Activated CD4-positive, alpha-beta T cell treated with anti-CD3 and anti-CD28 coated beads for 36 hours (primary cell): ENCODE measurements around the gene PDZD4. TPM values are rescaled to one million over a fixed set of nuclear protein-coding genes. Genes with fewer than 3 reads are reported as not detected.
A peak's percentile ranks its signal among the peaks of the same experiment; 100 is the strongest.

Experiments
- ATAC-seq: fragments of 200-7000 bp; cut with Tn5 transposase; one replicate; pipeline ENCODE4 v1.10.0; 2021; ENCODE audit warnings: mild to moderate bottlenecking, moderate library complexity
- CTCF ChIA-PET: fragments of 350-600 bp; sonication (Branson Sonifier 250); formaldehyde crosslinking; loops from one replicate; lab custom pipeline; 2021; ENCODE audit warnings: antibody characterized with exemption; lab: Charles Lee
- POLR2A ChIA-PET: fragments of 350-600 bp; sonication (Branson Sonifier 250); formaldehyde crosslinking; loops from one replicate; lab custom pipeline; 2021; ENCODE audit warnings: antibody characterized with exemption, inconsistent platforms; lab: Charles Lee
- DNase-seq: peaks from one replicate; pipeline ENCODE4 v3.0.0-alpha.2; 2020
- H3K27ac Mint-ChIP-seq: one replicate; pipeline ENCODE4 v1.8.0; 2021; ENCODE audit warnings: mixed read lengths
- H3K27me3 Mint-ChIP-seq: one replicate; pipeline ENCODE4 v1.8.0; 2021; ENCODE audit warnings: mixed read lengths
- H3K36me3 Mint-ChIP-seq: one replicate; pipeline ENCODE4 v1.8.0; 2021; ENCODE audit warnings: low read depth, mixed read lengths
- H3K4me1 Mint-ChIP-seq: one replicate; pipeline ENCODE4 v1.8.0; 2021; ENCODE audit warnings: mixed read lengths
- H3K4me3 Mint-ChIP-seq: one replicate; pipeline ENCODE4 v1.8.0; 2021; ENCODE audit warnings: mild to moderate bottlenecking, moderate library complexity, mixed read lengths
- H3K9me3 Mint-ChIP-seq: one replicate; pipeline ENCODE4 v1.8.0; 2021; ENCODE audit warnings: low read depth, mixed read lengths
- intact Hi-C, 2 experiments: fragments of 100-400 bp; cut with DNase I in 1 of 2; cut with micrococcal nuclease in 1 of 2; formaldehyde crosslinking; loops; one replicate each; pipeline versions ENCODE4 v1.14.2 to v1.15.1; 2022 to 2024; cut with DNase I, micrococcal nuclease
- total RNA-seq, 2 experiments: library from RNA; stranded (reverse); gene quantifications; one replicate each; pipeline ENCODE4 v1.2.3, GENCODE V29; 2021

PDZD4 gene
- total RNA-seq, 2 experiments from 2014 or later: 2.4 to 4.3 TPM

- peaks cover 9% of the 10 kb centered on the region for H3K4me1 Mint-ChIP-seq
- ChIA-PET POLR2A (no interaction called here), CTCF (interaction anchor here (0.6 to 1.0 kb wide), 2 partner anchors 49 to 120 kb away, joined by 3 to 4 read pairs; no protein-coding TSS in a partner anchor)
- intact Hi-C loops: loop anchor here in 1 of 2 experiments (5.0 kb wide), 2 partner anchors 50 to 760 kb away; no protein-coding TSS in a partner anchor
- H3K4me3 Mint-ChIP-seq: no peak overlapping the region
- ATAC-seq (no peak), DNase-seq (no peak)
- no peak overlapping the region for H3K27ac Mint-ChIP-seq
- H3K36me3 Mint-ChIP-seq: no peaks in the 10 kb centered on the region
- H3K9me3 Mint-ChIP-seq: no peaks in the 10 kb centered on the region
- H3K27me3 Mint-ChIP-seq: no peaks in the 10 kb centered on the region
Observed at GRCh38 chrX:153766871-153767673, 63.3 kb downstream of the PDZD4 start.

- Mint-ChIP-seq H3K4me1 (peaks cover 9% of the 10 kb centered on the region), H3K27me3 (no peaks in the 10 kb centered on the region), H3K27ac (no peak overlapping the region), H3K4me3 (no peak overlapping the region), H3K36me3 (no peaks in the 10 kb centered on the region), H3K9me3 (no peaks in the 10 kb centered on the region)
- POLR2A ChIA-PET: no interaction called here
- CTCF ChIA-PET: no interaction called here
- intact Hi-C loops: loop anchor here in 1 of 2 experiments (5.0 kb wide), 2 partner anchors 51 to 761 kb away; no protein-coding TSS in a partner anchor
- ATAC-seq: peak; percentile 71
- DNase-seq: peak; percentile 71
Observed at GRCh38 chrX:153766098-153766817, 64.1 kb downstream of the PDZD4 start.

GRCh38 chrX:153765138-153766079 lies 64.9 kb downstream of the PDZD4 start:
- intact Hi-C loops: loop anchor here in 1 of 2 experiments (5.0 kb wide), 2 partner anchors 52 to 762 kb away; no protein-coding TSS in a partner anchor
- Mint-ChIP-seq H3K27ac (no peak overlapping the region), H3K36me3 (no peaks in the 10 kb centered on the region), H3K9me3 (no peaks in the 10 kb centered on the region), H3K4me1 (peaks cover 9% of the 10 kb centered on the region), H3K4me3 (no peak overlapping the region), H3K27me3 (no peaks in the 10 kb centered on the region)
- no peak for DNase-seq
- no peak for ATAC-seq
- ChIA-PET CTCF (no interaction called here), POLR2A (no interaction called here)

- no peaks in the 10 kb centered on the region for H3K9me3 Mint-ChIP-seq
- H3K36me3 Mint-ChIP-seq: no peaks in the 10 kb centered on the region
- intact Hi-C loops: loop anchor here (1.0 to 5.0 kb wide), 9 partner anchors 30 to 763 kb away; partner anchors contain the start of genes AVPR2 (in 1 of the 2), IDH3G (in 1 of the 2) and SSR4 (in 1 of the 2)
- no peak overlapping the region for H3K4me3 Mint-ChIP-seq
- ATAC-seq (no peak), DNase-seq (no peak)
- H3K4me1 Mint-ChIP-seq: peaks cover 9% of the 10 kb centered on the region
- no peaks in the 10 kb centered on the region for H3K27me3 Mint-ChIP-seq
- H3K27ac Mint-ChIP-seq: no peak overlapping the region
- POLR2A ChIA-PET: no interaction called here
- CTCF ChIA-PET: interaction anchor here (0.7 to 0.9 kb wide), 2 partner anchors 164 to 186 kb away, joined by 3 to 5 read pairs; no protein-coding TSS in a partner anchor
Observed at GRCh38 chrX:153764786-153765137, 65.6 kb downstream of the PDZD4 start.

- ATAC-seq (peak; percentile 87), DNase-seq (peak; percentile 86)
- Mint-ChIP-seq H3K36me3 (no peaks in the 10 kb centered on the region), H3K9me3 (no peaks in the 10 kb centered on the region), H3K4me1 (peaks cover 9% of the 10 kb centered on the region), H3K27me3 (no peaks in the 10 kb centered on the region), H3K4me3 (no peak within 1 kb of the TSS), H3K27ac (no peak within 1 kb of the TSS)
- CTCF ChIA-PET: interaction anchor here (0.7 to 1.4 kb wide), 4 partner anchors 165 to 186 kb away, joined by 3 to 8 read pairs (median 4); no protein-coding TSS in a partner anchor
- intact Hi-C loops: loop anchor here (1.0 to 5.0 kb wide), 7 partner anchors 30 to 189 kb away; partner anchors contain the start of genes AVPR2 (in 1 of the 2), IDH3G (in 1 of the 2) and SSR4 (in 1 of the 2)
- POLR2A ChIA-PET: no interaction called here
Observed at GRCh38 chrX:153763989-153764755, 66.2 kb downstream of the PDZD4 start, which contains the start of gene PLXNB3. Gene PLXNB3 (plus strand): TSS chrX:153764249. CDS start chrX:153765536, 1,287 bp downstream.

- H3K27ac Mint-ChIP-seq: no peak overlapping the region
- intact Hi-C loops: loop anchor here (5.0 kb wide), 3 partner anchors 119 to 184 kb away; partner anchors contain the start of gene AVPR2 (in 1 of the 2)
- no peak for ATAC-seq
- H3K4me3 Mint-ChIP-seq: no peak overlapping the region
- ChIA-PET CTCF (interaction anchor here (0.7 to 1.4 kb wide), 5 partner anchors 11 to 186 kb away, joined by 3 to 8 read pairs (median 3); no protein-coding TSS in a partner anchor), POLR2A (no interaction called here)
- H3K4me1 Mint-ChIP-seq: peaks cover 9% of the 10 kb centered on the region
- H3K36me3 Mint-ChIP-seq: no peaks in the 10 kb centered on the region
- no peaks in the 10 kb centered on the region for H3K27me3 Mint-ChIP-seq
- H3K9me3 Mint-ChIP-seq: no peaks in the 10 kb centered on the region
- DNase-seq: no peak
Observed at GRCh38 chrX:153763298-153763932, 66.9 kb downstream of the PDZD4 start.

GRCh38 chrX:153762626-153763173 lies 67.6 kb downstream of the PDZD4 start:
- H3K4me1 Mint-ChIP-seq: peaks cover 9% of the 10 kb centered on the region
- no peaks in the 10 kb centered on the region for H3K9me3 Mint-ChIP-seq
- POLR2A ChIA-PET: no interaction called here
- no peak overlapping the region for H3K27ac Mint-ChIP-seq
- intact Hi-C loops: loop anchor here (5.0 kb wide), 3 partner anchors 120 to 185 kb away; partner anchors contain the start of gene AVPR2 (in 1 of the 2)
- ATAC-seq: no peak
- H3K36me3 Mint-ChIP-seq: no peaks in the 10 kb centered on the region
- no peak overlapping the region for H3K4me3 Mint-ChIP-seq
- DNase-seq: no peak
- CTCF ChIA-PET: interaction anchor here (1.4 kb wide), 2 partner anchors 11 to 187 kb away, joined by 3 to 8 read pairs; no protein-coding TSS in a partner anchor
- no peaks in the 10 kb centered on the region for H3K27me3 Mint-ChIP-seq

- H3K9me3 Mint-ChIP-seq: no peaks in the 10 kb centered on the region
- H3K36me3 Mint-ChIP-seq: no peaks in the 10 kb centered on the region
- H3K27ac Mint-ChIP-seq: no peak overlapping the region
- DNase-seq: no peak
- H3K4me3 Mint-ChIP-seq: no peak overlapping the region
- no peak for ATAC-seq
- ChIA-PET CTCF (interaction anchor here (1.4 kb wide), 1 partner anchor 10 kb away, joined by 3 read pairs; no protein-coding TSS in a partner anchor), POLR2A (no interaction called here)
- intact Hi-C loops: loop anchor here (5.0 kb wide), 3 partner anchors 120 to 185 kb away; partner anchors contain the start of gene AVPR2 (in 1 of the 2)
- H3K27me3 Mint-ChIP-seq: no peaks in the 10 kb centered on the region
- peaks cover 9% of the 10 kb centered on the region for H3K4me1 Mint-ChIP-seq
Observed at GRCh38 chrX:153761863-153762262, 68.5 kb downstream of the PDZD4 start.

GRCh38 chrX:153755136-153755535 lies 75.2 kb downstream of the PDZD4 start:
- DNase-seq: no peak
- CTCF ChIA-PET: no interaction called here

More at GRCh38 chrX:153755136-153755535, 75.2 kb downstream of the PDZD4 start:
- no peak overlapping the region for H3K27ac Mint-ChIP-seq
- no peaks in the 10 kb centered on the region for H3K36me3 Mint-ChIP-seq
- no peaks in the 10 kb centered on the region for H3K4me1 Mint-ChIP-seq
- no peaks in the 10 kb centered on the region for H3K27me3 Mint-ChIP-seq
- intact Hi-C loops: no loop called here
- POLR2A ChIA-PET: no interaction called here
- ATAC-seq: no peak
- no peaks in the 10 kb centered on the region for H3K9me3 Mint-ChIP-seq
- H3K4me3 Mint-ChIP-seq: no peak overlapping the region
